HG02973 (cell line): ENCODE measurements around the gene MYH3.

Source experiments
- ATAC-seq: cut with Tn5 transposase; IDR thresholded peaks from one replicate; pipeline ENCODE4 v1.9.1; 2021; ENCODE audit warnings: moderate library complexity; ENCODE audit not compliant: unreplicated experiment

MYH3 gene

GRCh38 chr17:10651927-10652326 lies 5.2 kb downstream of the MYH3 start:
- ATAC-seq = no peak

- no peak for ATAC-seq
Observed at GRCh38 chr17:10649602-10650001, 7.5 kb downstream of the MYH3 start.

GRCh38 chr17:10648956-10649355 lies 8.2 kb downstream of the MYH3 start:
- ATAC-seq = no peak

- no peak for ATAC-seq
Observed at GRCh38 chr17:10648381-10648780, 8.7 kb downstream of the MYH3 start.

DNA sequence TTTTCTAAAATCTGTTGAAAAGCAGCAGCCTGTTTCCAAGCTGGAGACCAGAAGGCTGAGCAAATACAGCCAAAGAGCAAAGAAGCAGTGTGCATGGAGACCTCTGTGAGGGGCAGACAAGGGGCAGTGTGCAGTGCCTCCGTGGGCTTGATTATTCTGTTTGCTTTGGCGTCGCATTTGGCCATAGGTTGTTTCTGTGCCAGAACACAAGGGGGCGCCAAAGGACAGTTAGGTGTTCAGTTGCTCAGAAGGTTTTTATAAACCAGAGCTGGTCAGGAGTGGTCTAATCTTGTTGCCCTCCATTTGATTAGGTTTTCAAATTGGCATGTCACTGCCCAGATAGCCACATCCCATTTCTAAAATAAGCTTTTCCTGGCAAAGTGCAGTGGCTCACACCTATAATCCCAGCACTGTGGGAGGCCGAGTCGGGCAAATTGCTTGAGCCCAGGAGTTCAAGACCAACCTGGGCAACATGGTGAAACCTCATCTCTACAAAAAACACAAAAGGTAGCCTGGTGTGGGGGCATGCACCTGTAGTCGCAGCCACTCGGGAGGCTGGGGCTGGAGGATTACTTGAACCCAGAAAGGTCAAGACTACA lies 10.6 kb downstream of the MYH3 start:
- ATAC-seq = peak; percentile 56

- ATAC-seq = no peak
Observed at GRCh38 chr17:10640475-10640874, 16.6 kb downstream of the MYH3 start.

GRCh38 chr17:10638151-10638550 lies 19.0 kb downstream of the MYH3 start:
- no peak for ATAC-seq

DNA sequence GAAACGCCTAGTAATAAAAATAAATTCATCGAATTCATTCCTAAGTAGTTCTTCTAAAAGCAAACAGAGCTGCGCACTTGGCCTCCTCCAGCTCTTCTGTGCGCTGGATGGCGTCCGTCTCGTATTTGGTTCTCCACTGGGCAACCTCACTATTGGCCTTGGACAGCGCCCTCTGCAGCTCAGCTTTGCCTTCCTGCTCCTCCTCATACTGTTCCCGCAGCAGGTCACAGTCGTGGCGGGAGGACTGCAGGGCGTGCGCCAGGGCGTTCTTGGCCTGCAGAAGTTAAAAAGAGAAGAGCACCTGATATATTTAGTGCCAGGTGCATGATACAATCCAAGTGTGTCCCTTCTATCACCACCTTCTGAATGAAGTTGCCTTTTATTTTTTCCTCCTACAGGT lies 21.8 kb downstream of the MYH3 start:
- no peak for ATAC-seq

GRCh38 chr17:10633738-10634379 lies 23.2 kb downstream of the MYH3 start:
- peak; percentile 85 for ATAC-seq

DNA sequence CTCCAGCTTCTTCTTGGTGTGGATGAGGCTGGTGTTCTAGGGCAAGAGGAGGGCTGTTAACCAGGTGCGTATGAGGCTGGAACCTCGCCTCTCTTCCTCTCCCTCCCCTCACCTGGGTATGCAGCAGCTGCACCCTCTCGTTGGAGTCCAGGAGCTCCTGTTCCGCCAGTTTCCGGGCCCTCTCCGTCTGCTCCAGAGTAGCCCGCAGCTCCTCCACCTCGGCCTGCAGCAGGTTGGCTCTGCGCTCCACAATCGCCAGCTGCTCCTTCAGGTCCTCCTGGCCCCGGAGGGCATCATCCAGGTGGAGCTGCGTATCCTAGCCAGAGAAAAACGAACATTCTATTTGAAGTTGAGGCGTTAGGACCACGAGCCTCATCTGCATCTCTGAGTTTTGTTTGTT lies 25.4 kb downstream of the MYH3 start:
- no peak for ATAC-seq

DNA sequence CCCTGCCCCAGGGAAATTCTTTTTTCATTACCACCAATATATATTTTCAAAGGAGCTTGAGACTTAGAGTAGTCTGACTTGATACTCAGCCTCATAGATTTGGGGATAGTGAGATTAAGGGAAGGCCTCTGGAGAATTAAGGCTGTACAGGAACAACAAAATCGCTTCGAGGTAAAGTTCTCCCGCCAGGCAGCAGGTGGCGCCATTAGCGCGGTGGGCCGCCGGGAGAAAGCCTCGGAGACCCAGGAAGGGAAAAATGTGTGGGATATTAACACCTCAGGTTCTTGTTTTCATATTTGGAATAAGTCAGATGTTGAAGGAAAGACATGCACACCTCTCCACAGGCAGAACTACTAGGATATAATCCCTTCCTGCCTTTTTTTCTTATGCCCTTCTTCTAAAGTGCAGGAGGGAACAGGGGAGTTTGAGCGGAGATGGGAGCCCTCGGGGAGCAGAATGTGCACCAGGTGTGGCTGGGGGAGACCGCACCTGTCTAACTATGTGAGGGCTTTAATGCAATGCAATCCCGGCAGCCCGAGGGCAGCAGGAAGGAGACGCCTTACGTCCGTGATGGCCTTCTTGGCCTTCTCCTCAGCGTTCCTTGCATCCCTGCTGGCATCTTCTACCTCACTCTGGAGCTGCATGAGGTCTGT lies 25.9 kb downstream of the MYH3 start:
- ATAC-seq = no peak

DNA sequence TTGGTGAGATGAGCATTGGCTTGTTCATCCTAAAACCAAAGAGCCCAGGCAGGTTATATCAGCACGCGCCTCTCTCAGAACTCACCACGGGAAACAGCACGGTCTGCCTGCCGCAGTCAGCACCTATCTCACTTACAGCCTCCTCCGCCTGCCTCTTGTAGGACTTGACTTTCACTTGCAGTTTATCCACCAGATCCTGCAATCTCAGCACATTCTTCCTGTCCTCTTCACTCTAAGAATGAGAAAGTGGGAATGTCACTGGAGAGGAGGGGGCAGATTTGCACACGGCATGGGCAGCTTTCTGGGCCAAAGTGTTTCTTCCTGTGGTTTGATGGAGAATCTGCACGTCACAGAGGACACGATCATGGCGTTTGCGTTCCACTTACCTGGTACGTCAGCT lies 27.4 kb downstream of the MYH3 start:
- ATAC-seq = no peak

- ATAC-seq = no peak
Observed at GRCh38 chr17:10628756-10629155, 28.4 kb downstream of the MYH3 start.

- no peak for ATAC-seq
Observed at GRCh38 chr17:10626390-10626789, 30.7 kb downstream of the MYH3 start.

DNA sequence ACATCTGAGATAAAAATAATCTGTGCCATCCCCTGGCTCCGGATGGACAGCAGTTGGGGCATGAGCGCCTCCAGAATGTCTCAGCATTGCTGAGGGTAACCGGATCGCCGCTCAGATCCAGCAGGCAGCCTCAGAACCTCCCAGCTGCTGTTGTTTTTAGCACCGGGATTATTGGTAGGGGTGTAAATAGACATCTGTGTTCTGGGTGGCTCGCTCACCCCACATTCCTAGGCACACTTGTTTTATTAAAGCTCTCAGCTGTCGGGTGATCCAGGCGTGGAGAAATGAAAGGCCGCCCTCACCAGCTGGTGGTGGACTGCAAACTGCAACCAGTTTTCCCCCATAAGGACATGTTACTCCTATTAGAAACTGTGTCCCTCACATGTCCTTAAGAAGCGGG lies 32.1 kb downstream of the MYH3 start:
- ATAC-seq = no peak

- no peak for ATAC-seq
Observed at GRCh38 chr17:10623737-10624338, 33.3 kb downstream of the MYH3 start.

- ATAC-seq = no peak
Observed at GRCh38 chr17:10622617-10623485, 34.3 kb downstream of the MYH3 start.

DNA sequence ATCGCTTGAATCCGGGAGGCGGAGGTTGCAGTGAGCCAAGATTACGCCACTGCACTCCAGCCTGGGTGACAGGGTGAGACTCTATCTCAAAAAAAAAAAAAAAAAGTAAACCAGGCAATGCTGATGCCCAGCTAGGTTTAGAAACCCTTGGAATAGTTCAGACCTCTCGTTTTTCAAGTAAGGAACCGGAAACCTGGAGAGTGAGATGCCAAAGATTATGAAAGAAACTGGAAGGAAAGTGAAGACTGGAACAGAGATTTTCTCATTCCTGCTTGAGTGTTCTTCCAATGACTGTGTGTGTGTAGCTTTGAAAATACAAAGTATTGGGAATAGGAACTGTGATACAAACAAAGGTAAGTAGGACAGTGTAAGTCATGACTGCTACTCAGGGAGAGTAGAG lies 35.7 kb downstream of the MYH3 start:
- no peak for ATAC-seq

DNA sequence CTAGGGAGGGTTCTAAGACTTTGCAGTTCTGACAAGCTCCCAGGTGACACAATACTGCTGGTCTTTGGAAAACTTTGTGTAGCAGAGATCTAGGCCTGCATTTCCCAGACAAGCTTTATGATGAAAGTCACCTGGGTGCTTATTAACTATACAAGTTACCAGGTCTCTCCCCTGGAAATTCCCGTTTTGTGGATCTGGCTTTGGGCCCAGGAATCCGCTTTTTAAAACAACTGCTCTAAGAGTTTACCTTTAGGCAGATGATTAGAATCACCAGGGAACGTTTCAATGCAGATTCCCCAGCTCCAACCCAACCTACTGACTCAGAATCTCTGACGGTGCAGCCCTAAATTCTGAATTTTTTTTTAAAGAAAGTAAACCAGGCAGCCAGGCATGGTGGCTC lies 36.3 kb downstream of the MYH3 start:
- no peak for ATAC-seq

GRCh38 chr17:10618202-10618635 lies 38.9 kb downstream of the MYH3 start:
- ATAC-seq = peak; percentile 84

DNA sequence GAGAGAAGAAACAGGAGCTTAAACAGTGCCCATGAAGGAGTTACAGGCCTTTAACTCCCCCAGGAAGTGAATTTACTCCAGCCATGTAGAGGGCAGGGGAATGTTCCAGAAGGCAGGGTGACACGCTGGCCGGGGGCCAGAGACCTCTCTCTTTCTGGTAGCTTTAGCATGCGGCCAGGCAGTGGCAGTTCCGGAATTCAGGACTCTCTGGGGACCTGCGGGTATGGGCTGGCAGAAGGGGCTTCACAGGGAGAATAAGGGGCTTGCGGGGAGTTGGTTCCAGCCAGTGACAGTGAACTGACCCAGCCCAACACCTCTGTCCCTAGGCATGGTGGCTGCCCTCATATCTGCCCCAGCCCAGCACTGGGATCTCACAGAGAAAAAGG lies 40.0 kb downstream of the MYH3 start:
- ATAC-seq = no peak
